Activated CD4-positive, alpha-beta T cell treated with anti-CD3 and anti-CD28 coated beads for 36 hours (primary cell): Measurements from ENCODE around the gene DIAPH1. TPM values are rescaled to one million over a fixed set of nuclear protein-coding genes. Genes with fewer than 3 reads are reported as not detected.

ENCODE experiments used
- ATAC-seq: fragments of 200-7000 bp; cut with Tn5 transposase; one replicate; pipeline ENCODE4 v1.10.0; 2021; ENCODE audit warnings: mild to moderate bottlenecking, moderate library complexity
- CTCF ChIA-PET: fragments of 350-600 bp; sonication (Branson Sonifier 250); formaldehyde crosslinking; loops from one replicate; lab custom pipeline; 2021; ENCODE audit warnings: antibody characterized with exemption; lab: Charles Lee
- POLR2A ChIA-PET: fragments of 350-600 bp; sonication (Branson Sonifier 250); formaldehyde crosslinking; loops from one replicate; lab custom pipeline; 2021; ENCODE audit warnings: antibody characterized with exemption, inconsistent platforms; lab: Charles Lee
- DNase-seq: peaks from one replicate; pipeline ENCODE4 v3.0.0-alpha.2; 2020
- H3K27ac Mint-ChIP-seq: one replicate; pipeline ENCODE4 v1.8.0; 2021; ENCODE audit warnings: mixed read lengths
- H3K27me3 Mint-ChIP-seq: one replicate; pipeline ENCODE4 v1.8.0; 2021; ENCODE audit warnings: mixed read lengths
- H3K36me3 Mint-ChIP-seq: one replicate; pipeline ENCODE4 v1.8.0; 2021; ENCODE audit warnings: low read depth, mixed read lengths
- H3K4me1 Mint-ChIP-seq: one replicate; pipeline ENCODE4 v1.8.0; 2021; ENCODE audit warnings: mixed read lengths
- H3K4me3 Mint-ChIP-seq: one replicate; pipeline ENCODE4 v1.8.0; 2021; ENCODE audit warnings: mild to moderate bottlenecking, moderate library complexity, mixed read lengths
- H3K9me3 Mint-ChIP-seq: one replicate; pipeline ENCODE4 v1.8.0; 2021; ENCODE audit warnings: low read depth, mixed read lengths
- intact Hi-C, 2 experiments: fragments of 100-400 bp; cut with DNase I in 1 of 2; cut with micrococcal nuclease in 1 of 2; formaldehyde crosslinking; loops; one replicate each; pipeline versions ENCODE4 v1.14.2 to v1.15.1; 2022 to 2024; cut with DNase I, micrococcal nuclease
- total RNA-seq, 2 experiments: library from RNA; stranded (reverse); gene quantifications; one replicate each; pipeline ENCODE4 v1.2.3, GENCODE V29; 2021

Gene DIAPH1
- total RNA-seq, 2 experiments from 2014 or later = 185 to 212 TPM

DNA sequence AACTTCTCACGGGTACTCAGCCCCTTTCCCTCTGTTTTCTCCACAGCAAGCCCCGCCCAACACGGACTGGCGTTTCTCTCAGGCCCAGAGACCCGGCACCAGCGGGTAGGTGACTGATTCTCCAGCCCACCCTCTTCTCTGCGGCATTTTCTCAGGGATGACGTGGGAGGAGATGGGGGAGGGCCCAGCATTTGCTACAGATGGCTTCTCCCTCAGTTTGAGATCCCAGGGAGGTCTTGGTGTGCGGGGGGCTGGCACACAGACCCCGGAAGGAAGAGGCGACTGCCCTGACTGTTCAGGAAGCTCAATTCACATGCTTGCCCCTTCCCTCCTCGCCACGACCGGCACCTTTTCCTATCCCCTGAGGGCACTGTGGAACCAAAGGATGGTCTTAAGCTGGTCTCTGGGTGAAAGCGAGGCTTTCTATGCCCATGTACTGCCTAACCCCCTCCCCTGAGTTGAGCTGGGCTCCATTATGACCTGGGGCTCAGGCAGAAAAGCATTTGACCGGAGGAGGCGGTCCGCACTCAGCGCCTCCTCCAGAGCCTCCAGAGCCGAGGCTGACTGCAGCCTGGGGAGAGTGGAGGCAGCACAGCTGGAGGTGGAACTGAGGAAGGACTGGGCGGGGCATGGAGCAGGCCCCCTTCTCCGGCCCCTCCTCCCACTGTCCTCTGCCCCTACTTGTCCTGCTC lies 123.9 kb downstream of the DIAPH1 start:
- no peaks in the 10 kb centered on the region for H3K9me3 Mint-ChIP-seq
- no peaks in the 10 kb centered on the region for H3K36me3 Mint-ChIP-seq
- CTCF ChIA-PET = interaction anchor here (0.8 to 3.3 kb wide), 4 partner anchors 18 to 74 kb away, joined by 3 to 13 read pairs (median 3); partner anchors contain the start of gene PCDHGA11
- H3K4me3 Mint-ChIP-seq = no peak overlapping the region
- intact Hi-C loops = no loop called here
- peaks cover 6% of the 10 kb centered on the region for H3K4me1 Mint-ChIP-seq
- no peak overlapping the region for H3K27ac Mint-ChIP-seq
- peaks cover 62% of the 10 kb centered on the region for H3K27me3 Mint-ChIP-seq
- POLR2A ChIA-PET = no interaction called here
- no peak for ATAC-seq
- no peak for DNase-seq

- no peak overlapping the region for H3K27ac Mint-ChIP-seq
- POLR2A ChIA-PET = no interaction called here
- CTCF ChIA-PET = interaction anchor here (0.6 to 3.3 kb wide), 7 partner anchors 16 to 368 kb away, joined by 3 to 13 read pairs (median 3); partner anchors contain the start of gene PCDHGA10
- H3K4me1 Mint-ChIP-seq = peaks cover 6% of the 10 kb centered on the region
- H3K27me3 Mint-ChIP-seq = peaks cover 68% of the 10 kb centered on the region
- intact Hi-C loops = no loop called here
- no peaks in the 10 kb centered on the region for H3K36me3 Mint-ChIP-seq
- DNase-seq = no peak
- H3K4me3 Mint-ChIP-seq = no peak overlapping the region
- no peaks in the 10 kb centered on the region for H3K9me3 Mint-ChIP-seq
- ATAC-seq = no peak
Observed at GRCh38 chr5:141493500-141494422, 125.0 kb downstream of the DIAPH1 start.

GRCh38 chr5:141492168-141492885 lies 126.5 kb downstream of the DIAPH1 start:
- peak; percentile 50 for ATAC-seq
- peak overlapping the region; percentile 53 for H3K27ac Mint-ChIP-seq
- H3K4me1 Mint-ChIP-seq = peaks cover 6% of the 10 kb centered on the region
- H3K36me3 Mint-ChIP-seq = no peaks in the 10 kb centered on the region
- ChIA-PET CTCF (interaction anchor here (0.5 to 3.3 kb wide), 7 partner anchors 21 to 79 kb away, joined by 3 to 13 read pairs (median 4); partner anchors contain the start of gene PCDHGA10), POLR2A (interaction anchor here (0.6 kb wide), 1 partner anchor 783 kb away, joined by 3 read pairs; no protein-coding TSS in a partner anchor)
- no peaks in the 10 kb centered on the region for H3K9me3 Mint-ChIP-seq
- peak overlapping the region; percentile 61 for H3K4me3 Mint-ChIP-seq
- H3K27me3 Mint-ChIP-seq = peaks cover 71% of the 10 kb centered on the region
- intact Hi-C loops = no loop called here
- DNase-seq = peak; percentile 59

DNA sequence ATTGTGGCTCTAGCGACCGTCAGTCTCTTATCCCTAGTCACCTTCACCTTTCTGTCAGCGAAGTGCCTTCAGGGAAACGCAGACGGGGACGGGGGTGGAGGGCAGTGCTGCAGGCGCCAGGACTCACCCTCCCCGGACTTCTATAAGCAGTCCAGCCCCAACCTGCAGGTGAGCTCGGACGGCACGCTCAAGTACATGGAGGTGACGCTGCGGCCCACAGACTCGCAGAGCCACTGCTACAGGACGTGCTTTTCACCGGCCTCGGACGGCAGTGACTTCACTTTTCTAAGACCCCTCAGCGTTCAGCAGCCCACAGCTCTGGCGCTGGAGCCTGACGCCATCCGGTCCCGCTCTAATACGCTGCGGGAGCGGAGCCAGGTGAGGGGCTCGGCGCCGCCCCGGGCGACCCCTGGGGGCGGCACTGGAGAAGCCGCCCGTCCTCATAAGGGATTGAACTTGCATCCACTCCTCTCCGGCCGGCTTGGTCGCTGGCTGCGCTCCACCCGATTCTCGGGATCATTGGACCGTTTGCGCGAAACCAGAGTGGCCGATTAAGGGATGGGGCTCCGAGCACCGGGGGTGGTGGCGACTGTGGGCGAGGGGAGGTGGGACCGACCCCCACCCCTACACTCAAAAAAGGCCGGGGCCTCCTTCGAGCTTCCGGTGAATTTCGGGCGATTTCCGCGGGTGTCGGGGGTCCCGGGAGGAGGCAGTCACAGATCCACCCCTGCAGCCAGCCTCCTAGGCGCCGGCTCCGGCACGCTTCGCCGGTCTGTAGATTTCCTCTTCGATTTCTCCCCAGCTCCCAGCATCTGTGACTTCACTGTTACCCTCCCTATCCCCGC lies 127.3 kb downstream of the DIAPH1 start:
- H3K27me3 Mint-ChIP-seq = peaks cover 76% of the 10 kb centered on the region
- intact Hi-C loops = no loop called here

DNA sequence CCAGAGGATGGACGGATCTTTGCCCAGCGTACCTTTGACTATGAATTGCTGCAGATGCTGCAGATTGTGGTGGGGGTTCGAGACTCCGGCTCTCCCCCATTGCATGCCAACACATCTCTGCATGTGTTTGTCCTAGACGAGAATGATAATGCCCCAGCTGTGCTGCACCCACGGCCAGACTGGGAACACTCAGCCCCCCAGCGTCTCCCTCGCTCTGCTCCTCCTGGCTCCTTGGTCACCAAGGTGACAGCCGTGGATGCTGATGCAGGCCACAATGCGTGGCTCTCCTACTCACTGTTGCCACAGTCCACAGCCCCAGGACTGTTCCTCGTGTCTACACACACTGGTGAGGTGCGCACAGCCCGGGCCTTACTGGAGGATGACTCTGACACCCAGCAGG lies 128.0 kb downstream of the DIAPH1 start:
- DNase-seq (no peak), ATAC-seq (no peak)
- ChIA-PET POLR2A (no interaction called here), CTCF (interaction anchor here (0.8 kb wide), 1 partner anchor 94 kb away, joined by 3 read pairs; no protein-coding TSS in a partner anchor)
- no peaks in the 10 kb centered on the region for H3K9me3 Mint-ChIP-seq
- peaks cover 75% of the 10 kb centered on the region for H3K27me3 Mint-ChIP-seq
- intact Hi-C loops = no loop called here
- H3K36me3 Mint-ChIP-seq = no peaks in the 10 kb centered on the region
- H3K4me3 Mint-ChIP-seq = no peak overlapping the region
- H3K27ac Mint-ChIP-seq = no peak overlapping the region
- H3K4me1 Mint-ChIP-seq = peaks cover 6% of the 10 kb centered on the region

More for the DNA sequence above, 127.3 kb downstream of the DIAPH1 start:
- peak overlapping the region; percentile 53 for H3K27ac Mint-ChIP-seq
- DNase-seq (no peak), ATAC-seq (peak; percentile 28)
- ChIA-PET POLR2A (no interaction called here), CTCF (interaction anchor here (0.6 to 3.3 kb wide), 4 partner anchors 13 to 78 kb away, joined by 3 to 13 read pairs (median 4); partner anchors contain the start of gene PCDHGA10)
- no peaks in the 10 kb centered on the region for H3K36me3 Mint-ChIP-seq
- H3K9me3 Mint-ChIP-seq = no peaks in the 10 kb centered on the region
- H3K4me1 Mint-ChIP-seq = peaks cover 6% of the 10 kb centered on the region
- peak overlapping the region; percentile 61 for H3K4me3 Mint-ChIP-seq

DNA sequence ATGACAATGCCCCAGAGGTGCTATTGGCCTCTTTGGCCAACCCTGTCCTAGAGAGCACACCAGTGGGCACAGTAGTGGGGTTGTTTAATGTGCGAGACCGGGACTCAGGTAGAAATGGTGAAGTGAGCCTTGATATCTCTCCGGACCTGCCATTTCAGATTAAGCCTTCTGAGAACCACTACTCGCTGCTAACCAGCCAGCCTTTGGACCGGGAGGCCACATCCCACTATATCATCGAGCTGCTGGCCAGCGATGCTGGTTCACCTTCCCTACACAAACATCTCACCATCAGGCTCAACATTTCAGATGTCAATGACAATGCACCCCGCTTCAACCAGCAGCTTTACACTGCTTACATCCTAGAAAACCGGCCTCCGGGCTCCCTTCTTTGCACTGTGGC lies 128.5 kb downstream of the DIAPH1 start:
- intact Hi-C loops = no loop called here
- ATAC-seq = no peak
- no peak for DNase-seq
- Mint-ChIP-seq H3K4me3 (no peak overlapping the region), H3K27me3 (peaks cover 75% of the 10 kb centered on the region), H3K27ac (no peak overlapping the region), H3K4me1 (peaks cover 6% of the 10 kb centered on the region), H3K9me3 (no peaks in the 10 kb centered on the region), H3K36me3 (no peaks in the 10 kb centered on the region)
- POLR2A ChIA-PET = no interaction called here
- CTCF ChIA-PET = interaction anchor here (0.8 kb wide), 1 partner anchor 93 kb away, joined by 3 read pairs; no protein-coding TSS in a partner anchor

DNA sequence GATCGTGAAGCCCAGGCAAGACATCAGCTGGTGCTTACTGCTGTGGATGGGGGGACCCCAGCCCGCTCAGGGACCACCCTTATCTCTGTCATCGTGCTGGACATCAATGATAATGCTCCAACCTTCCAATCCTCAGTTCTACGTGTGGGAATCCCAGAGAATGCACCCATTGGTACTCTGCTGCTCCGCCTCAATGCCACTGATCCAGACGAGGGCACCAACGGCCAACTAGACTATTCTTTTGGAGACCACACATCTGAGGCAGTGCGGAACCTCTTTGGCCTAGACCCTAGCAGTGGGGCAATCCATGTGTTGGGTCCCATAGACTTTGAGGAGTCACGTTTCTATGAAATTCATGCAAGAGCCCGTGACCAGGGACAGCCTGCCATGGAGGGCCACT lies 129.0 kb downstream of the DIAPH1 start:
- Mint-ChIP-seq H3K4me1 (peaks cover 11% of the 10 kb centered on the region), H3K27ac (no peak overlapping the region), H3K27me3 (peaks cover 77% of the 10 kb centered on the region), H3K9me3 (no peaks in the 10 kb centered on the region), H3K4me3 (no peak overlapping the region), H3K36me3 (no peaks in the 10 kb centered on the region)
- intact Hi-C loops = no loop called here
- ChIA-PET CTCF (interaction anchor here (0.6 to 1.1 kb wide), 4 partner anchors 12 to 135 kb away, joined by 3 to 4 read pairs (median 3); no protein-coding TSS in a partner anchor), POLR2A (no interaction called here)
- DNase-seq = no peak
- ATAC-seq = no peak

DNA sequence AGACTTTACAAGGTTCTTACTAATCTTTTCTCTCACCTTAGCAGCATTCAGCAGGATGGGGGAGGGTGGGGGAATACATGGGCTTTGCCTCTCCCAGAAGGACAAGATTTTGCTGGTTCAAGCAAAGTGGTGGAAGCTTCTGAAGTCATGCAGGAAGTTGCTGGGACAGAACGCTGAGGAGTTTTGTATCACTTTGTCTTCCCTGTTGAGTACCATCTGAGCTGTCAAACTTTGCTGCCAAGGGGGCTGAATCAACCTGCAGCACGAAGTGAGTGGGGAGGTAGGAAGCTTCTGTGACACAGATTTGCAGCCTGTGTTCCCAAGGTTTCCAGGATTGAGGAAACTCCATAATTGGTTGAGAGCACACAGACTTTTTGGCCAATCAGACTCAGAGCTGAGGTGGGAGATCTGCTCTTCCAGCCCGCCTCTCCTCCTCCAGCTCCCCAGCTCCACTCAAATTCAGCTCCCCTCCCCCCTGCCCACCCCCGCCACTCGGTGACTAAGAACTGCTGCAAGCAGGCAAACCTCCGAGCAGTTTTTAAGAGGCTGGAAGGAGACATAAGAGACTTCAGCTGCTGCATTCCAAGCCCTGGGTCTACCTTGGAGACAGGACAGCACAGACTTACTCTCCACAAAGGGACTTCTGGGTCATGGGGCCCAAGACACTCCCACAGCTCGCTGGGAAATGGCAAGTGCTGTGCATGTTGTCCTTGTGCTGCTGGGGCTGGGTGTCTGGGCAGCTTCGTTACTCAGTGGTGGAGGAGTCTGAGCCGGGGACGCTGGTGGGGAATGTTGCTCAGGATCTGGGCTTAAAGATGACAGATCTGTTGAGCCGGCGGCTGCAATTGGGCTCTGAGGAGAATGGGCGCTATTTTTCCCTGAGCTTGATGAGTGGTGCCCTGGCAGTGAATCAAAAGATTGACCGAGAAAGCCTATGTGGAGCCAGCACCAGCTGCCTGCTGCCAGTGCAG lies 129.9 kb downstream of the DIAPH1 start, which contains the start of gene PCDHGC5:
PCDHGC5 (plus strand) TSS at position 491 of the 971 bp plus-strand sequence; CDS start at position 651, 160 bp downstream.
- Mint-ChIP-seq H3K9me3 (no peaks in the 10 kb centered on the region), H3K27ac (no peak within 1 kb of the TSS), H3K4me1 (peaks cover 17% of the 10 kb centered on the region), H3K27me3 (peaks cover 76% of the 10 kb centered on the region), H3K36me3 (no peaks in the 10 kb centered on the region), H3K4me3 (no peak within 1 kb of the TSS)
- no peak for ATAC-seq
- DNase-seq = no peak
- ChIA-PET CTCF (interaction anchor here (0.5 to 1.1 kb wide), 6 partner anchors 10 to 136 kb away, joined by 3 to 4 read pairs (median 3); no protein-coding TSS in a partner anchor), POLR2A (interaction anchor here (0.6 kb wide), 1 partner anchor 48 kb away, joined by 4 read pairs; no protein-coding TSS in a partner anchor)
- intact Hi-C loops = no loop called here

DNA sequence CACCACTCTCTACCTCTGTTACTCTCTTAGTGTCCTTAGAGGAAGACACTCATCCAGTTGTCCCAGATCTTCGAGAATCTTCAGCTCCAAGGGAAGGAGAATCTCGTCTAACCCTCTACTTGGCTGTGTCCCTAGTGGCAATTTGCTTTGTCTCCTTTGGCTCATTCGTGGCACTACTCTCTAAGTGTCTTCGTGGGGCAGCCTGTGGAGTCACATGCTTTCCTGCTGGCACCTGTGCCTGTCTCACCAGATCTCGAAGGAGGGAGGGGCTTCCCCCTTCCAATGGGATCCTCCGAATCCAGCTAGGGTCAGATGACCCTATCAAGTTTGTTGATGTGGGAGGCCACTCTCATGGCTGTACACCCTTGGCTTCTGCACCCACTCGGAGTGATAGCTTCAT lies 131.7 kb downstream of the DIAPH1 start:
- intact Hi-C loops = no loop called here
- peaks cover 77% of the 10 kb centered on the region for H3K27me3 Mint-ChIP-seq
- ATAC-seq = no peak
- peaks cover 15% of the 10 kb centered on the region for H3K4me1 Mint-ChIP-seq
- H3K4me3 Mint-ChIP-seq = no peak overlapping the region
- no peaks in the 10 kb centered on the region for H3K9me3 Mint-ChIP-seq
- DNase-seq = no peak
- no peak overlapping the region for H3K27ac Mint-ChIP-seq
- CTCF ChIA-PET = interaction anchor here (1.1 kb wide), 1 partner anchor 12 kb away, joined by 3 read pairs; the partner anchor contains the start of gene PCDHGC3
- no peaks in the 10 kb centered on the region for H3K36me3 Mint-ChIP-seq
- POLR2A ChIA-PET = no interaction called here
